ENCODE results near the gene SLC44A5.
"Not testable (repeated sequence)": the region's sequence is repeated elsewhere in the genome, so short reads cannot be mapped to it uniquely, and the experiment has no call there.

The SLC44A5 gene

GRCh38 chr1:75611014-75611413 lies at the start of gene SLC44A5:
Gene SLC44A5 (minus strand): TSS chr1:75611114. CDS start chr1:75541447, 69,667 bp downstream.
- no peak for DNase-seq

DNA sequence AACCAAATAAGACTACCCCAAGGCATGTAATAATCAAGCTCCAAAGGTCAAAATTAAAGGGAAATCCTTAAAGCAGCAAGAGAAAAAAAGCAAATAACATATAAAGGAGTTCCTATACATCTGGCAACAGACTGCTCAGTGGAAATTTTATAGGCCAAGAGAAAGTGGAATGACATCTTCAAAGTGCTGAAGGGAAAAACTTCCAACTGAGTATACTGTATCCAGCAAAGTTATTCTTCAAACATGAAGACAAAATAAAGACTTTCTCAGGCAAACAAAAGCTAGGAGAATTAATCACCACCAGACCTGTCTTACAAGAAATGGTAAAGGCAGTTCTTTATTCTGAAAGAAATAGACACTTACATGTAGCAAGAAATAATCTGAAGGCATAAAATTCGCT lies 45.0 kb upstream of the SLC44A5 start:
- DNase-seq, result no peak

DNA sequence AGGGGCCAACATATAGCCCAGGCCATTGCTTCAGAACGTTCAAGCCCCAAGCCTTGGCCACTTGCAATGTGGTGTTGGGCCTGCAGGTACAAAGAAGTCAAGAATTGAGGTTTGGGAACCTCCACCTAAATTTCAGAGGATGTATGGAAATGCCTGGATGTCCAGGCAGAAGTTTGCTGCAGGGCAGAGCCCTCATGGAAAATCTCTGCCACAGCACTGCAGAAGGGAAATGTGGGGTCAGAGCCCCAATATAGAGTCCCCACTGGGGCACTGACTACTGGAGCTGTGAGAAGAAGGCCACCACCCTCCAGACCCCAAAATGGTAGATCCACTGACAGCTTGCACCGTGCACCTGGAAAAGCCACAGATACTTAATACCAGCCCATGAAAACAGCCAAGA lies 36.3 kb upstream of the SLC44A5 start:
- not testable (repeated sequence) for DNase-seq

DNA sequence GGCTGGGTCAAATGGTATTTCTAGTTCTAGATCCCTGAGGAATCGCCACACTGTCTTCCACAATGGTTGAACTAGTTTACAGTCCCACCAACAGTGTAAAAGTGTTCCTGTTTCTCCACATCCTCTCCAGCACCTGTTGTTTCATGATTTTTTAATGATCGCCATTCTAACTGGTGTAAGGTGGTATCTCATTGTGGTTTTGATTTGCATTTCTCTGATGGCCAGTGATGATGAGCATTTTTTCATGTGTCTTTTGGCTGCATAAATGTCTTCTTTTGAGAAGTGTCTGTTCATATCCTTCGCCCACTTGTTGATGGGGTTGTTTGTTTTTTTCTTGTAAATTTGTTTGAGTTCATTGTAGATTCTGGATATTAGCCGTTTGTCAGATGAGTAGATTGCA lies 34.2 kb upstream of the SLC44A5 start:
- not testable (repeated sequence) for DNase-seq

- no peak for DNase-seq
Measured at GRCh38 chr1:75643460-75643859, 32.5 kb upstream of the SLC44A5 start.

DNA sequence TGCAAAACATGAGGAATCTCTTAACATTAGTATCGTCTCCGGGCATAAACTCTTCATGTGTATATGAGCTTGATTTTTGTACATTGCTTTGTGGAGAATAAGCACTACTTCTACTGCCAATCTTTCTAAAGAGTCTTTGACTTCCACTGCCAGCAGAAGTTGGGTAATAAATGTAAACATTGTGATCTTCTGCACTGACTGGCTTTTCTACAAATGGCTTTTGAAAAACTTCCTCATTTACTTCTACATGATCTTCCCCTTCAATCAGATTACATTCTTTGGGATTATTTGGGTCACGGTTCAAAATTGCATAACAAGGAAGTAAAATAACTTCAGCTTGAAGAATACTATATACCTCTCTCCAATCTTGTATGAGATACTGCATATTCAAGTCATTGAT lies 30.4 kb upstream of the SLC44A5 start:
- no peak for DNase-seq

GRCh38 chr1:75640137-75640536 lies 29.2 kb upstream of the SLC44A5 start:
- DNase-seq, result no peak

DNA sequence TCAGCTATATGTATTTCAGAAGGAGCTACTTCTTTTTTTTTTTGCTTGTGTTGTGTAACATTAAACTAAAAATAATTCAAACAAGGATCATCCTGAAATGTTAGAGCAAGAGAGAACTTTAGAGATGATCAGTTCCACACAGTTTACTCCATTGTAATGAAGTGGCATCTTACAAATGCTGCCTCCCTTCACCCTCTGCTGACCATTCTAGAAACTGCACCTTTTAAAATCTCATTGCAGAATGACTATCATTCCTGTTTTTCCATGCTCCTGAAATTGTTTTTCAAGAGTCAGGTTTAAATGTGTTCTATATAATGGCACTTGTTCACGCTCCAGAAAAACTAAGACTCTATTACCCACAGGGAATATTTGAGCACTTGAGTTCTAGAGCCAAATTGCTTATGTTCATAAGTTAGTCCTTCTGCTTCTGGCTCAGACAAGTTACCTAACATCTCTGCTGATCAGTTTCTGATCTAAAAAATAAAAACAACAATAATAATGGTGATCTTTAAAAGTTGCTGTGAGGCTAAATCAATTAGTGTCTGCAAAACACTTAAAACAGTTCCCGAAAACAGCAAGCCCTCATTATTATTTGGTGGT lies 21.5 kb upstream of the SLC44A5 start:
- no peak for DNase-seq

DNA sequence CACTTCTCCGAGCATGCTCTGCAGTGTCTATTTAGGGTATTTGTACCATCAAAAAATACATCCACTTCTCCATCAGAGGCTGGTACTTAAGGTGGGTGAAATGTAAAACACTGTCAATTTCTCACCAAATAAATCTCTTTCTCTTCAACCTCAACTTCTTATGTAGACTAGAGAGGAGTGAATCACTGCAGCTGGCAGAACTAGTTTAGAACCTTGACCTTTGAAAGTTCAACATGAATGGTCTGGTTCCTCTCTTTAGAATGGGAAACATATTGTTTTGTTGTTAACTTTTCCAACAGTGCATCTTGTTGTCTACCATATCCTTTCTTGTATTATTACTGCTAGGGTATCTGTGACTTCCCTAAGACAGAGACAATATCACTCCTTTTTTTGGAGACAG lies 20.1 kb upstream of the SLC44A5 start:
- no peak for DNase-seq

- no peak for DNase-seq
Measured at GRCh38 chr1:75630004-75630594, 19.2 kb upstream of the SLC44A5 start.

DNA sequence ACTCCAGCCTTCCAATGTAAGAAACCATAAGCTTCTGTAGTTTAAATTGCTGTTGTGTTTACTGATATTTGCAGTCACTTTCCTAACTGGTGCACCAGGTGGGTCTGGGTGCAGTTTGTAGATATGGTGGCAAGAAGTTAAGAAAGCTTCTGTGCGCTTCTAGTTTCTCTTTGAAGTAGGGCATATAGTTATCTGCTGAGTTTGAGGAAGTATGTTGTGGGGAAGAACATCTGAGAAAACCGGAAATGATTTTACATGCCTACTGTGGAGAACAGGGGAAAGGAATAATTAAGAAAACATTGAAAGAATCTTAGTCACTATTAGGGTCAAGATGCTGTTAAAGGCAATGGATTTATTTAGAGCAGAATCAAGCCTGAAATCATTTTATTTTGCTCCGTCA lies 14.9 kb upstream of the SLC44A5 start:
- no peak for DNase-seq

GRCh38 chr1:75618382-75618781 lies 7.5 kb upstream of the SLC44A5 start:
- no peak for DNase-seq

DNA sequence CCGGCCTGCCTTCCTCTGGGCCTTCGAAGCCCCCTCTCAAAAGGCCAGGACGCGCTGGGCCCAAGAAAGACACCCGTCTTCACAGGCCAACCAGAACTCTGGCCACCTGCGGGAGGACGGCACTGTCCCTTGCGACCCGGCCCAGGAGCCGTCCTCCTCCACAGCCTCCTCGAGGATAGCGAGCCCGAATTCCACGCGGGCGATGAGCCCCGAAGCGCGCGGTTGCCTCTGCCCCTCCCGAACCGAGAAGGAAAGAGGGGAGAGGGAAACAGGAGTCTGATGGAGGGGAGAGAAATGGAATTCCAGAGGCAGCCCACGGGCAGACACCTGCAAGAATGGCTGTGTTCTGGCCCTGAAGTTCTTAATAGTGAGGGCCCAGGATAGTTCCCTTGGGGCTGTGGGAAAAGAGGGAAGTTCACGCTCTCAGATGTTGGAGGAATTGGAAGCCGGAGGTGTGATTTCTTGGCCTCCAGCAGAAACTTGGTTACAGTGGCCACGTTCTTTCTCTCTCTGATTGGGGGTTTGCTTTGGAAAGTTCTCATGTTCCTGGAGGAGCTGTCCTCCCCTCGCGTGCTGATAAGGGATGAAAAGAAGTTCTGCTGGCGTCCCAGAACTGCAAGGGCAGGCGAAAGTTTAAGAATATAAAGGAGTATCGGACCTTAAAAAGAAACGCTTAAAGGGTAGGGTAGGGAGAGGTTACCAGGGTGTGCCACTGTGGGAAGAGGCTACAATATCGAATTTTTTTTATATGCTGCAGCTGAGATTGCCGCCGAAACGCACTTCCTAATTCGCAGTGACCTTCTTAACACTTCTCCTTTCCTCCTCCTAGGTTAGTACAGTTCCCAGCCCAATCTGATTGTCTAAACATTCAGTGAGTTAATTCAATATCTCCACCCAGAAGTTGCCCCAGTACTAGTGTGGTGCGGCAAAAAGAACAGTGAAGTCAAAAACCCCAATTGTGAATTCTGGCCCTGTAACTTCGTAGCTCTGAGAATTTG lies 5.8 kb upstream of the SLC44A5 start:
- no peak for DNase-seq

DNA sequence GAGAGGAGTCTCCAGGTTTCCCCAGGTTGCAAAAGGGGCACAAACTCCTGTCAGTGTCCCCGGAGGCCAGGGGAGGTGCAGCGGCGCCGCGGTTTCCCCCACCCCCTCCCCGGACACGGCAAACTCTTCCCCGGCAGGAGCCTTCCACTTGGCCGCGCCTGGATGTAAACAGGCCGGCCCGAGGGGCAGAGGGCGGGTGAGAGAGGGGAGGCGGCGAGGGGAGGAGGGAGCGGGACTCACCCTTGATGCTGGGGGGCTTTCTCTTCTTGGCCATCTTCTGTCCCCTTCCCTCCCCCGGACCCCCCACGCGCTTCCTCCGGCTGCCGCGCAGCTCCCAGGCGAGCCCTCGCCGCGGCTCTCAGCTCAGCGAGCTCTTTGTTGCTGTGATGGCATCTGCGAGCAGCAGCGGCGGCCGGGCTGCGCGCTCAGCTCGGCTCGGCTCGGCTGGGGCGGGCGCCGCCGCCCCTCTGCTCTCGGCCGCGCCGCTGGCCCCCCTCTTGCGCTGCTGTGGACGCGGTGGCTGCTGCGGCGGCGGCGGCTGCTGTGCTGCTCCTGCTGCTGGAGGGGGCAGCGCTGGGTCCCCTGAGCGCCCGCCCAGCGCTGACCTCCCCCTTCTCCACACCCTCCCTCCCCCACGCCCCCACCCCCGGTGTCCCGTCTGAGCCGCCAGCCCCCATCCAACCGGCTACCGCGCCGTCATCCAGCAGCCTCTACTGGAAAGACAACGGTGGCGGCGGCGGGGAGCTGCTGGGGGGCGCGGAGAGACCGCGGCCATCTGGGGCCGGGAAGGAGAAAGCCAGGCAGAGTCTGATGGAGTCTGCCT lies 4.9 kb upstream of the SLC44A5 start:
- no peak for DNase-seq

- no peak for DNase-seq
Measured at GRCh38 chr1:75614399-75614756, 3.5 kb upstream of the SLC44A5 start.

GRCh38 chr1:75613916-75614315 lies 3.0 kb upstream of the SLC44A5 start:
- DNase-seq, result no peak

GRCh38 chr1:75612976-75613375 lies 2.1 kb upstream of the SLC44A5 start:
- no peak for DNase-seq

DNA sequence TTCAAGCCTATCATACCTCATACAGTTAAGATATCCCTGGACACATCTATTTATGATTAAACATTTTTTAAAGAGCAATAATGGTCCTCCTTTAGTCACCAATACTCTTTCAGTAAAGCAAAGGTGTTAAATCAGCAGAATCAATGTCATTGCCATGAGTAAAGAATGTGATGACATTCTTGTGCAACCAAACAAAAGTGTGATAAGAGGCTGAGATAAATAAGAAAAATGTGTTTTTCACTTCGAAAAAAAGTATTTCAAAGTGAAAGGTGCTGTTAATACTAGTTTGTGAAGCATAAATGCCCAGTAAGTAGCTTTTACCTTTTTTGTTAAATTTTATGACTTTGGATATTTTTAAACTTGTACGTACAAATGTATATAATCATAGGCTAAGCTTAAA lies 8.4 kb downstream of the SLC44A5 start:
- no peak for DNase-seq

DNA sequence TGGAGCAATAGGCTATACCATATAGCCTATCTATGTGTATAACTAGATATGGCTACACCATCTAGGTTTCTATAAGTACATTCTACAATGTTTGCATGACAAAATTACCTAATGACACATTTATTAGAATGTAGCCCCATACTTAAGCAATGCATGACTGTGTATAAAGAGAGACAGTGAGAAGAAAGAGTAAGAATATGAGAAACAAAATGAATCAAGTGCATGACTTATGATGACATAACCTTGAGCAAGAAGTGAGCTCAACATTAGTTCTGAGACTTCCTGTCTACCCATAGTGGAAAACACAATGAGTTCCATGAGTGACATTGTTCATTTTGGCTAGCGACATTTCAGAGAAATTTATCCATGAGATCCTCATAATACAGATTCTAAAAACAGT lies 10.1 kb downstream of the SLC44A5 start:
- no peak for DNase-seq

DNA sequence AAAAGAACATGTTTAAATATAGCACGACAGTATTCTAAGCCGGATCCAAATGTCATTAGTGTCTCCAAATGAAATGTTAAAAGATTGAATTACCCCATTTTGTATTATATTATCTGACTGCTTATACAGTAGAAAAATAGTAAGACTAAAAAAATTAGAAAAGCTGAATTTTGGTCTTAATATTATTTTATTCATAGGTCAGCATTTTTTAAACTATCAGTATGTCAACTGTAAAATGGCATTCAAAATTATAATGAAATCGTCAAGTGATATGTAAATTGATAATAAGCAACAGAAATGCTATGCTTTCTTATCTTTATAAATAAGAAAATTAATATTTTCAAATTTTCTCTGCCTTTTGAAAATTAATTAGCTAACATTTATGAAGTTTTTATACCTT lies 16.6 kb downstream of the SLC44A5 start:
- no peak for DNase-seq

DNA sequence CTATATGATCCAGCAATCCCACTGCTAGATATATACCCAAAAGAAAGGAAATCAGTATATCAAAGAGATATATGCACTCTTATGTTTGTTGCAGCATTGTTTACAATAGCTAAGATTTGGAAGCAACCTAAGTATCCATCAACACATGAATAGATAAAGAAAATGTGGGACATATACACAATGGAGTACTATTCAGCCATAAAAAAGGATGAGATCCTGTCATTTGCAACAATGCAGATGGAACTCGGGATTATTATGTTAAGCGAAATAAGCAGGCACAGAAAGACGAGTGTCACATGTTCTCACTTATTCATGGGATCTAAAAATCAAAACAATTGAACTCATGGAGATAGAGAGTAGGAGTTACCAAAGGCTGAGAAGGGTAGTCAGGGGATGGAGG lies 17.5 kb downstream of the SLC44A5 start:
- DNase-seq, result not testable (repeated sequence)

DNA sequence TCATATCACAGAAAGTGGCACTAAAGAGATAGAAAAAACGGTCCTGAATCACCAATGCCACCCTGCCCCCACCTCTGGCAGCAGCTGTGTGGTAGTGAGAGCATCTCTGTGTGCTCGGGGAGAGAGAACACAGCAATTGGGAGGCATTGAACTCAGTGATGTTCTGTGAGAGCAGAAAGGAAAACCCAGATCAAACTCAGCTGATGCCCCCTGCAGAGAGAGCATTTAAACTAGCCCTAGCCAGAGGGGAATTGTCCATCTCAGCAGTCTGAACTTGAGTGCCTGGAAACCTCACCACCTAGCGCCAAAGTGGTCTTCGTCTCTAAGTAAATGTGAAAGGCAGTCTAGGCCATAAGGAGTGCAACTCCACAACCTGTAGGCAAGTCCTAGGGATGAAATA lies 21.3 kb downstream of the SLC44A5 start:
- no peak for DNase-seq

All from stimulated activated naive CD4-positive, alpha-beta T cell treated with Interleukin-2 at 50 U/mL for 16 hours (primary cell).